Ishikawa (cell line): ENCODE measurements around the gene RAB26.

Source experiments
- CEBPB ChIP-seq: IDR thresholded peaks from 2 replicates; pipeline ENCODE4 v1.6.1; 2012
- CREB1 ChIP-seq: IDR thresholded peaks from 2 replicates; pipeline ENCODE4 v1.6.1; 2012; ENCODE audit warnings: low read depth
- EGR1 ChIP-seq: IDR thresholded peaks from 2 replicates; pipeline ENCODE4 v1.6.1; 2012
- EP300 ChIP-seq: IDR thresholded peaks from 2 replicates; pipeline ENCODE4 v1.6.1; 2012; ENCODE audit warnings: borderline replicate concordance
- FOXM1 ChIP-seq: IDR thresholded peaks from 2 replicates; pipeline ENCODE4 v1.6.1; 2012; ENCODE audit warnings: low read depth, borderline replicate concordance
- NFIC ChIP-seq: IDR thresholded peaks from 2 replicates; pipeline ENCODE4 v1.6.1; 2012
- RAD21 ChIP-seq: IDR thresholded peaks from 2 replicates; pipeline ENCODE4 v1.6.1; 2012; ENCODE audit warnings: low read depth
- TAF1 ChIP-seq: IDR thresholded peaks from 2 replicates; pipeline ENCODE4 v1.6.1; 2012; ENCODE audit warnings: low read depth, mild to moderate bottlenecking
- TCF12 ChIP-seq: IDR thresholded peaks from 2 replicates; pipeline ENCODE4 v1.6.1; 2012; ENCODE audit warnings: low read depth
- TEAD4 ChIP-seq: IDR thresholded peaks from 2 replicates; pipeline ENCODE4 v1.6.1; 2012
- YY1 ChIP-seq: IDR thresholded peaks from 2 replicates; pipeline ENCODE4 v1.6.1; 2012; ENCODE audit warnings: low read depth
- ZBTB7A ChIP-seq: IDR thresholded peaks from 2 replicates; pipeline ENCODE4 v1.6.1; 2012; ENCODE audit warnings: low read depth
- TF ChIP-seq, protein P1 (sequence below): IDR thresholded peaks from 2 replicates; pipeline ENCODE4 v1.6.1; 2012
- TF ChIP-seq, protein P2 (sequence below): IDR thresholded peaks from 2 replicates; pipeline ENCODE4 v1.6.1; 2012
- TF ChIP-seq, protein P3 (sequence below): IDR thresholded peaks from 2 replicates; pipeline ENCODE4 v1.6.1; 2012; ENCODE audit warnings: low read depth, mild to moderate bottlenecking

Gene RAB26

DNA sequence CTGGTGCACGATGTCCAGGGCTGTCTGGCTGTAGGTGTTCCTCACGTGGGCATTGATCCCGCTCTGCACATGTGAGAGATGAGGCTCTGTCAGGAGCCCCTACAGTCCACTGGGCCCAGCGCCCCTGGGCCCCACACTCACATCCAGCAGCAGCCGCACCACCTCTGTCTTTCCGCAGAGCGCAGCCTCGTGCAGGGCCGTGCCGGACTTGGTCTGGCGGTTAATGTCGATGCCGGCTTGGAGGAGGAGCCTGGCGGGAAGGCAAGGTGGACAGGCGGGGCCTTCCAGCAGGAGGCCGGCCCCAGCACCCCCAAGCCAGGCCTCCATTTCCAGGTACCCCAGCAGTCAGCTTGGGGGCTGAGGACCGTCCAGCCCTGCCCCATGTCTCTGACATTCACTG lies 38.8 kb downstream of the RAB26 start:
- TF ChIP-seq, protein P1, sequence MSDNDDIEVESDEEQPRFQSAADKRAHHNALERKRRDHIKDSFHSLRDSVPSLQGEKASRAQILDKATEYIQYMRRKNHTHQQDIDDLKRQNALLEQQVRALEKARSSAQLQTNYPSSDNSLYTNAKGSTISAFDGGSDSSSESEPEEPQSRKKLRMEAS: no peak
- TF ChIP-seq ZBTB7A: no peak

DNA sequence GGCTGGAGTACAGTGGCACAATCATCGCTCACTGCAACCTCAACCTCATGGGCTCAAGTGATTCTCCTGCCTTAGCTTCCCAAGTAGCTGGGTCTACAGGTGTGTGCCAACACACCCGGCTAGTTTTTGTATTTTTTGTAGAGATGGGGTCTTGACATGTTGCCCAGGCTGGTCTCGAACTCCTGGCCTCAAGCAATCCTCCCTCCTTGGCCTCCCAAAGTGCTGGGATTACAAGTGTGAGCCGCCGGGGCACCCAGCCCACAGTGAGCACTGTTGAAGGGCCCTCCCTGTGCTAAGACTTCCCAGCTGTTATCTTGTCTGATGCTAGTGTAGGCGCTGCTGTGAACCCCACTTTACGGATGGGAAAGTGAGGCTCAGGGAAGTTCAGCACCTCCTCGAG lies 40.0 kb downstream of the RAB26 start:
- TF ChIP-seq, protein P2, sequence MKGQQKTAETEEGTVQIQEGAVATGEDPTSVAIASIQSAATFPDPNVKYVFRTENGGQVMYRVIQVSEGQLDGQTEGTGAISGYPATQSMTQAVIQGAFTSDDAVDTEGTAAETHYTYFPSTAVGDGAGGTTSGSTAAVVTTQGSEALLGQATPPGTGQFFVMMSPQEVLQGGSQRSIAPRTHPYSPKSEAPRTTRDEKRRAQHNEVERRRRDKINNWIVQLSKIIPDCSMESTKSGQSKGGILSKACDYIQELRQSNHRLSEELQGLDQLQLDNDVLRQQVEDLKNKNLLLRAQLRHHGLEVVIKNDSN: no peak
- TF ChIP-seq NFIC (no peak), EGR1 (no peak), TCF12 (no peak), YY1 (no peak), FOXM1 (no peak), TAF1 (no peak), CEBPB (no peak), CREB1 (no peak), EP300 (no peak), RAD21 (no peak), ZBTB7A (no peak), TEAD4 (no peak)
- TF ChIP-seq, protein P3, sequence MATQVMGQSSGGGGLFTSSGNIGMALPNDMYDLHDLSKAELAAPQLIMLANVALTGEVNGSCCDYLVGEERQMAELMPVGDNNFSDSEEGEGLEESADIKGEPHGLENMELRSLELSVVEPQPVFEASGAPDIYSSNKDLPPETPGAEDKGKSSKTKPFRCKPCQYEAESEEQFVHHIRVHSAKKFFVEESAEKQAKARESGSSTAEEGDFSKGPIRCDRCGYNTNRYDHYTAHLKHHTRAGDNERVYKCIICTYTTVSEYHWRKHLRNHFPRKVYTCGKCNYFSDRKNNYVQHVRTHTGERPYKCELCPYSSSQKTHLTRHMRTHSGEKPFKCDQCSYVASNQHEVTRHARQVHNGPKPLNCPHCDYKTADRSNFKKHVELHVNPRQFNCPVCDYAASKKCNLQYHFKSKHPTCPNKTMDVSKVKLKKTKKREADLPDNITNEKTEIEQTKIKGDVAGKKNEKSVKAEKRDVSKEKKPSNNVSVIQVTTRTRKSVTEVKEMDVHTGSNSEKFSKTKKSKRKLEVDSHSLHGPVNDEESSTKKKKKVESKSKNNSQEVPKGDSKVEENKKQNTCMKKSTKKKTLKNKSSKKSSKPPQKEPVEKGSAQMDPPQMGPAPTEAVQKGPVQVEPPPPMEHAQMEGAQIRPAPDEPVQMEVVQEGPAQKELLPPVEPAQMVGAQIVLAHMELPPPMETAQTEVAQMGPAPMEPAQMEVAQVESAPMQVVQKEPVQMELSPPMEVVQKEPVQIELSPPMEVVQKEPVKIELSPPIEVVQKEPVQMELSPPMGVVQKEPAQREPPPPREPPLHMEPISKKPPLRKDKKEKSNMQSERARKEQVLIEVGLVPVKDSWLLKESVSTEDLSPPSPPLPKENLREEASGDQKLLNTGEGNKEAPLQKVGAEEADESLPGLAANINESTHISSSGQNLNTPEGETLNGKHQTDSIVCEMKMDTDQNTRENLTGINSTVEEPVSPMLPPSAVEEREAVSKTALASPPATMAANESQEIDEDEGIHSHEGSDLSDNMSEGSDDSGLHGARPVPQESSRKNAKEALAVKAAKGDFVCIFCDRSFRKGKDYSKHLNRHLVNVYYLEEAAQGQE: no peak

- TF ChIP-seq ZBTB7A (no peak), CREB1 (no peak), EGR1 (no peak), YY1 (no peak), TAF1 (no peak), TEAD4 (no peak), NFIC (no peak), EP300 (no peak), TCF12 (no peak), CEBPB (no peak), FOXM1 (no peak)
- TF ChIP-seq, protein P1: no peak
- TF ChIP-seq, protein P2: no peak
- TF ChIP-seq, protein P3: no peak
Measured at GRCh38 chr16:2189252-2189893, 40.9 kb downstream of the RAB26 start.

GRCh38 chr16:2190002-2190658 lies 41.7 kb downstream of the RAB26 start:
- no peak for TF ChIP-seq EGR1
- no peak for TF ChIP-seq NFIC
- no peak for TF ChIP-seq FOXM1
- no peak for TF ChIP-seq CEBPB
- TF ChIP-seq TEAD4: no peak
- no peak for TF ChIP-seq YY1
- no peak for TF ChIP-seq ZBTB7A
- TF ChIP-seq, protein P1: no peak
- TF ChIP-seq RAD21: no peak
- TF ChIP-seq, protein P3: no peak
- TF ChIP-seq CREB1: no peak
- no peak for TF ChIP-seq EP300
- TF ChIP-seq TCF12: no peak
- TF ChIP-seq, protein P2: no peak
- TF ChIP-seq TAF1: no peak
